DOHH2 (cell line): ENCODE measurements around the gene CAMKV.

ENCODE experiments used
- H3F3A ChIP-seq: fragments of 200-600 bp; sonication (generic), shearing (Covaris generic); 2 replicates; pipeline ENCODE4 v1.6.0; 2016; ENCODE audit warnings: antibody characterized with exemption, mild to moderate bottlenecking; ENCODE audit not compliant: control insufficient read depth, insufficient read depth
- H3K27ac ChIP-seq: fragments of 200-600 bp; sonication (generic); 2 replicates; pipeline ENCODE4 v1.5.1; 2014; ENCODE audit warnings: low read depth, mild to moderate bottlenecking, low read length, moderate library complexity
- H3K27me3 ChIP-seq: fragments of 200-600 bp; sonication (generic); 2 replicates; pipeline ENCODE4 v1.6.1; 2014; ENCODE audit warnings: mild to moderate bottlenecking, low read length, mixed read lengths; ENCODE audit not compliant: control insufficient read depth
- H3K36me3 ChIP-seq: fragments of 200-600 bp; sonication (generic); 2 replicates; pipeline ENCODE4 v1.6.1; 2014; ENCODE audit warnings: mild to moderate bottlenecking, low read length, moderate library complexity, mixed read lengths; ENCODE audit not compliant: control insufficient read depth
- H3K4me1 ChIP-seq: fragments of 200-600 bp; sonication (generic); 2 replicates; pipeline ENCODE4 v1.6.1; 2014; ENCODE audit warnings: mild to moderate bottlenecking, low read length, mixed read lengths; ENCODE audit not compliant: control insufficient read depth
- H3K4me2 ChIP-seq: fragments of 200-600 bp; sonication (generic); 2 replicates; pipeline ENCODE4 v1.6.0; 2014; ENCODE audit warnings: mild to moderate bottlenecking, low read length, moderate library complexity
- H3K4me3 ChIP-seq: fragments of 200-600 bp; sonication (generic); 2 replicates; pipeline ENCODE4 v1.5.1; 2014; ENCODE audit warnings: mild to moderate bottlenecking, low read length, mixed read lengths
- H3K79me2 ChIP-seq: fragments of 200-600 bp; sonication (generic); 2 replicates; pipeline ENCODE4 v1.6.1; 2014; ENCODE audit warnings: mild to moderate bottlenecking, low read length, mixed read lengths; ENCODE audit not compliant: control insufficient read depth
- H3K9me2 ChIP-seq: fragments of 200-600 bp; sonication (generic); replicated peaks from 2 replicates; pipeline ENCODE4 v1.6.1; 2014; ENCODE audit warnings: mild to moderate bottlenecking, low read length, mixed read lengths; ENCODE audit not compliant: control insufficient read depth
- H3K9me3 ChIP-seq: fragments of 200-600 bp; sonication (generic); 2 replicates; pipeline ENCODE4 v1.6.1; 2014; ENCODE audit warnings: antibody characterized with exemption, low read length, mixed read lengths; ENCODE audit not compliant: control insufficient read depth, insufficient read depth
- H4K20me1 ChIP-seq: fragments of 200-600 bp; sonication (generic); 2 replicates; pipeline ENCODE4 v1.6.0; 2014; ENCODE audit warnings: low read depth, mild to moderate bottlenecking, antibody characterized with exemption, low read length, moderate library complexity; ENCODE audit not compliant: control insufficient read depth, insufficient read depth
- CTCF ChIP-seq: fragments of 200-600 bp; sonication (generic); IDR thresholded peaks from one replicate; pipeline ENCODE4 v1.5.1; 2014; ENCODE audit warnings: antibody characterized with exemption, mild to moderate bottlenecking, low read depth, low read length; ENCODE audit not compliant: poor library complexity, severe bottlenecking
- EZH2phosphoT487 ChIP-seq: fragments of 200-600 bp; sonication (generic); IDR thresholded peaks from 2 replicates; pipeline ENCODE4 v1.6.1; 2017; ENCODE audit warnings: borderline replicate concordance, mild to moderate bottlenecking, antibody characterized with exemption, low read length, moderate library complexity, mixed read lengths

The CAMKV gene

GRCh38 chr3:49883998-49884397 lies 14.3 kb upstream of the CAMKV start:
- Histone ChIP-seq H3K27me3 (no peaks in the 10 kb centered on the region), H3K4me2 (no peak overlapping the region), H3K27ac (no peak overlapping the region), H3K36me3 (no peaks in the 10 kb centered on the region), H3K79me2 (no peaks in the 10 kb centered on the region), H3K9me3 (no peaks in the 10 kb centered on the region), H4K20me1 (no peaks in the 10 kb centered on the region), H3F3A (no peaks in the 10 kb centered on the region), H3K4me3 (no peak overlapping the region), H3K4me1 (peaks cover 25% of the 10 kb centered on the region), H3K9me2 (no peaks in the 10 kb centered on the region)
- no peak for TF ChIP-seq CTCF
- no peak for TF ChIP-seq EZH2phosphoT487

- Histone ChIP-seq H3F3A (no peaks in the 10 kb centered on the region), H3K9me2 (no peaks in the 10 kb centered on the region), H3K79me2 (no peaks in the 10 kb centered on the region), H3K27me3 (no peaks in the 10 kb centered on the region), H3K4me2 (peak overlapping the region; percentile 33), H3K36me3 (no peaks in the 10 kb centered on the region), H3K9me3 (no peaks in the 10 kb centered on the region), H3K4me1 (peaks cover 25% of the 10 kb centered on the region), H3K4me3 (no peak overlapping the region), H3K27ac (no peak overlapping the region), H4K20me1 (no peaks in the 10 kb centered on the region; the same call in 1 of the 2 replicates)
- no peak for TF ChIP-seq CTCF
- no peak for TF ChIP-seq EZH2phosphoT487
Measured at GRCh38 chr3:49882166-49882565, 12.5 kb upstream of the CAMKV start.

- peaks cover 25% of the 10 kb centered on the region for H3K4me1 ChIP-seq
- H3K27me3 ChIP-seq = no peaks in the 10 kb centered on the region
- H3K9me2 ChIP-seq = no peaks in the 10 kb centered on the region
- no peak overlapping the region for H3K27ac ChIP-seq
- H4K20me1 ChIP-seq = no peaks in the 10 kb centered on the region; the same call in 1 of the 2 replicates
- H3K9me3 ChIP-seq = no peaks in the 10 kb centered on the region
- no peaks in the 10 kb centered on the region for H3K79me2 ChIP-seq
- no peak for TF ChIP-seq EZH2phosphoT487
- TF ChIP-seq CTCF = no peak
- no peaks in the 10 kb centered on the region for H3F3A ChIP-seq
- H3K4me2 ChIP-seq = peak overlapping the region; percentile 33
- no peak overlapping the region for H3K4me3 ChIP-seq
- H3K36me3 ChIP-seq = no peaks in the 10 kb centered on the region
Measured at GRCh38 chr3:49880581-49881315, 11.0 kb upstream of the CAMKV start.
